Osteoblast (primary cell): ENCODE results near the gene CDKAL1. TPM values are rescaled to one million over a fixed set of nuclear protein-coding genes. Genes with fewer than 3 reads are reported as not detected.

Experiments
- DNase-seq: peaks from one replicate; pipeline ENCODE4 v3.0.0; 2011; ENCODE audit warnings: low spot score, mixed read lengths; ENCODE audit not compliant: insufficient read length; ENCODE audit errors: missing footprints
- H2AFZ ChIP-seq: 2 replicates; pipeline ENCODE4 v1.6.0; 2011; ENCODE audit warnings: mild to moderate bottlenecking, low read length
- H3K27ac ChIP-seq: 2 replicates; pipeline ENCODE4 v1.5.1; 2011; ENCODE audit warnings: mild to moderate bottlenecking, low read depth, low read length, moderate library complexity
- H3K27me3 ChIP-seq: 2 replicates; pipeline ENCODE4 v1.6.0; 2012; ENCODE audit warnings: mild to moderate bottlenecking, control low read depth, inconsistent platforms, low read length, moderate library complexity; ENCODE audit not compliant: insufficient read depth
- H3K36me3 ChIP-seq: 2 replicates; pipeline ENCODE4 v1.5.1; 2011; ENCODE audit warnings: mild to moderate bottlenecking, low read length, control low read depth, moderate library complexity; ENCODE audit not compliant: insufficient read depth
- H3K4me1 ChIP-seq: 2 replicates; pipeline ENCODE4 v1.5.1; 2011; ENCODE audit warnings: mild to moderate bottlenecking, low read length, control low read depth, moderate library complexity; ENCODE audit not compliant: insufficient read depth
- H3K4me2 ChIP-seq: 2 replicates; pipeline ENCODE4 v1.6.0; 2011; ENCODE audit warnings: mild to moderate bottlenecking, low read length; ENCODE audit not compliant: insufficient read depth
- H3K4me3 ChIP-seq: fragments of 200-600 bp; sonication (generic); 3 replicates; pipeline ENCODE4 v1.5.1; 2012; ENCODE audit warnings: mild to moderate bottlenecking, low read length, inconsistent platforms; ENCODE audit not compliant: insufficient read depth
- H3K79me2 ChIP-seq: 2 replicates; pipeline ENCODE4 v1.6.0; 2012; ENCODE audit warnings: mild to moderate bottlenecking, low read length, control low read depth, inconsistent platforms; ENCODE audit not compliant: insufficient read depth
- H3K9me3 ChIP-seq: 2 replicates; pipeline ENCODE4 v1.5.1; 2011; ENCODE audit warnings: low read depth, low read length, control low read depth
- H4K20me1 ChIP-seq: 2 replicates; pipeline ENCODE4 v1.6.0; 2012; ENCODE audit warnings: mild to moderate bottlenecking, low read length, control low read depth; ENCODE audit not compliant: insufficient read depth
- CTCF ChIP-seq: IDR thresholded peaks from 2 replicates; pipeline ENCODE4 v1.5.1; 2011; ENCODE audit warnings: mild to moderate bottlenecking, low read depth, low read length, moderate library complexity; ENCODE audit errors: extremely low read depth
- total RNA-seq: library from RNA; depleted of rRNA; stranded (reverse); fragments of >200 nt; gene quantifications from 2 replicates; pipeline ENCODE4 v1.2.3, GENCODE V29; 2012

Gene CDKAL1
- total RNA-seq, 1 donor: 18.5 TPM

GRCh38 chr6:21005816-21006570, 471.7 kb downstream of the CDKAL1 start:
- Histone ChIP-seq H2AFZ (no peak overlapping the region), H3K4me3 (peak overlapping the region; percentile 38), H3K9me3 (no peaks in the 10 kb centered on the region), H3K27me3 (no peaks in the 10 kb centered on the region), H3K4me1 (peaks cover 40% of the 10 kb centered on the region), H3K27ac (peak overlapping the region; percentile 41), H3K36me3 (no peaks in the 10 kb centered on the region), H4K20me1 (no peaks in the 10 kb centered on the region), H3K4me2 (peak overlapping the region; percentile 75), H3K79me2 (no peaks in the 10 kb centered on the region)
- DNase-seq: peak; percentile 69
- no peak for TF ChIP-seq CTCF

- no peak overlapping the region for H3K4me3 ChIP-seq
- H4K20me1 ChIP-seq: no peaks in the 10 kb centered on the region
- no peak overlapping the region for H2AFZ ChIP-seq
- H3K4me2 ChIP-seq: no peak overlapping the region
- H3K79me2 ChIP-seq: no peaks in the 10 kb centered on the region
- TF ChIP-seq CTCF: peak; percentile 59
- H3K27me3 ChIP-seq: no peaks in the 10 kb centered on the region
- no peaks in the 10 kb centered on the region for H3K9me3 ChIP-seq
- peaks cover 8% of the 10 kb centered on the region for H3K4me1 ChIP-seq
- H3K36me3 ChIP-seq: no peaks in the 10 kb centered on the region
- DNase-seq: no peak
- no peak overlapping the region for H3K27ac ChIP-seq
These were observed 485.4 kb downstream of the CDKAL1 start for GRCh38 chr6:21019614-21020013.

GRCh38 chr6:21022343-21023107, 488.3 kb downstream of the CDKAL1 start:
- peaks cover 29% of the 10 kb centered on the region for H3K4me1 ChIP-seq
- peak overlapping the region; percentile 63 for H3K27ac ChIP-seq
- H3K36me3 ChIP-seq: no peaks in the 10 kb centered on the region
- H3K4me3 ChIP-seq: no peak overlapping the region
- no peaks in the 10 kb centered on the region for H4K20me1 ChIP-seq
- peak; percentile 62 for DNase-seq
- no peaks in the 10 kb centered on the region for H3K9me3 ChIP-seq
- H3K79me2 ChIP-seq: no peaks in the 10 kb centered on the region
- no peak for TF ChIP-seq CTCF
- H3K27me3 ChIP-seq: no peaks in the 10 kb centered on the region
- H2AFZ ChIP-seq: peak overlapping the region; percentile 61
- H3K4me2 ChIP-seq: peak overlapping the region; percentile 45

GRCh38 chr6:21023210-21023609, 489.0 kb downstream of the CDKAL1 start:
- H3K4me3 ChIP-seq: no peak overlapping the region
- no peak overlapping the region for H2AFZ ChIP-seq
- H4K20me1 ChIP-seq: no peaks in the 10 kb centered on the region
- H3K27me3 ChIP-seq: no peaks in the 10 kb centered on the region
- H3K4me2 ChIP-seq: no peak overlapping the region
- no peaks in the 10 kb centered on the region for H3K9me3 ChIP-seq
- peak overlapping the region; percentile 6 for H3K27ac ChIP-seq
- H3K36me3 ChIP-seq: no peaks in the 10 kb centered on the region
- no peak for DNase-seq
- H3K79me2 ChIP-seq: no peaks in the 10 kb centered on the region
- H3K4me1 ChIP-seq: peaks cover 29% of the 10 kb centered on the region
- no peak for TF ChIP-seq CTCF
